ENCODE measurements around the gene COL6A1. TPM values are rescaled to one million over a fixed set of nuclear protein-coding genes. Genes with fewer than 3 reads are reported as not detected.

COL6A1 gene
- total and polyA plus RNA-seq, 2 donors (not counting 1 experiment from before 2014, with no cell fraction given): 645 to 1,137 TPM

DNA sequence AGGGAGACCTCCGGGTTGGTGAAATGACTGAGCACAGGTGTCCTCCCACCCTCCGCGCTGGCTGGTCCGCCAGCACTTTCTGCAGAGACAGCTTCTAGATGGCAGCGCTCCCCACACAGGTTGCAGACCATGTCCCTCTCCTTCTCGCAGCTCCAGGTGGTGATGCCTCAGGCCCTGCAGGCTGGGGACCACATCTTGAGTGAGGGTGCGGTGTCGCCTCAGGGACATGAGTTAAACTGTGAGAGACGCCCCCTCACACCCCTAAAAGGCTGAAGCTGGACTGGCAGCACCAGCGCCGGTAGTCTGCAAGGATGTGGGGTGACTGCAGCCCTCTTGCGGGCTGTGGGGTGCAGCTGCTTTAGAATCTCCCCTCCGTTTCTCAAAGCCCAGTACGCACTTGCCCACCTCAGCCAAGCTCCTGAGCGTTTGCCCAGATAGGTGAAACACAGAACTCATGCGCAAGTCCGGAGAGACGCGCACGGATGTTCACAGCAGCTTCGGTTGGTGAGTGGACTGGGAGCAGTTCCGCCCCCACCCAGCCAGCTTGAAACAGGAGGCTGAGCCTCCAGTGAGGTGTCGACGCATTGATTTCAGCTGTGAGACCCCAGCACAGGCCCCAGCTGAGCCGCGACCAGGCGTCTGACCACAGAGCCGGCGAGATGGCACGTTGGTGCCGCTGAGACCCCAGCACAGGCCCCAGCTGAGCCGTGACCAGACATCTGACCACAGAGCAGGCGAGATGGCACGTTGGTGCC is 28.6 kb downstream of the COL6A1 start:
- H3K4me1 ChIP-seq (ENCODE audit: control insufficient read depth, extremely low read depth, insufficient read depth, low read length): no peaks in the 10 kb centered on the region
- H3K9ac ChIP-seq (ENCODE audit: insufficient read depth, low read length): no peak overlapping the region
- no peak overlapping the region for H3K4me3 ChIP-seq (replicated peaks in 1 of 4; ENCODE audit: control extremely low read depth in 1 of 4, insufficient read depth in 1 of 4, low read depth in 3 of 4, low read length in 4 of 4)
- DNase-seq (ENCODE audit: low read depth in 2 of 2): no peak
- H2AFZ ChIP-seq (ENCODE audit: low read length): no peak overlapping the region
- H3K4me2 ChIP-seq (ENCODE audit: extremely low read depth, insufficient read depth, low read length): no peak overlapping the region
- H3K36me3 ChIP-seq (ENCODE audit: control insufficient read depth, insufficient read depth, low read length): no peaks in the 10 kb centered on the region
- TF ChIP-seq EZH2 (IDR thresholded peaks at IDR 0.05; ENCODE audit: low read length, missing control alignments): no peak
- TF ChIP-seq, protein P1, sequence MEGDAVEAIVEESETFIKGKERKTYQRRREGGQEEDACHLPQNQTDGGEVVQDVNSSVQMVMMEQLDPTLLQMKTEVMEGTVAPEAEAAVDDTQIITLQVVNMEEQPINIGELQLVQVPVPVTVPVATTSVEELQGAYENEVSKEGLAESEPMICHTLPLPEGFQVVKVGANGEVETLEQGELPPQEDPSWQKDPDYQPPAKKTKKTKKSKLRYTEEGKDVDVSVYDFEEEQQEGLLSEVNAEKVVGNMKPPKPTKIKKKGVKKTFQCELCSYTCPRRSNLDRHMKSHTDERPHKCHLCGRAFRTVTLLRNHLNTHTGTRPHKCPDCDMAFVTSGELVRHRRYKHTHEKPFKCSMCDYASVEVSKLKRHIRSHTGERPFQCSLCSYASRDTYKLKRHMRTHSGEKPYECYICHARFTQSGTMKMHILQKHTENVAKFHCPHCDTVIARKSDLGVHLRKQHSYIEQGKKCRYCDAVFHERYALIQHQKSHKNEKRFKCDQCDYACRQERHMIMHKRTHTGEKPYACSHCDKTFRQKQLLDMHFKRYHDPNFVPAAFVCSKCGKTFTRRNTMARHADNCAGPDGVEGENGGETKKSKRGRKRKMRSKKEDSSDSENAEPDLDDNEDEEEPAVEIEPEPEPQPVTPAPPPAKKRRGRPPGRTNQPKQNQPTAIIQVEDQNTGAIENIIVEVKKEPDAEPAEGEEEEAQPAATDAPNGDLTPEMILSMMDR (conservative IDR thresholded peaks at IDR 0.05 in 1 of 2, IDR thresholded peaks at IDR 0.05 in 1 of 2; ENCODE audit: low read depth in 1 of 2, low read length in 2 of 2): no peak
- no peaks in the 10 kb centered on the region for H4K20me1 ChIP-seq (ENCODE audit: control insufficient read depth, extremely low read depth, insufficient read depth, low read length)
- no peaks in the 10 kb centered on the region for H3K79me2 ChIP-seq (ENCODE audit: control insufficient read depth, insufficient read depth, low read length)
- no peak overlapping the region for H3K27ac ChIP-seq (ENCODE audit: insufficient read depth, low read length)
- H3K9me3 ChIP-seq (ENCODE audit: control insufficient read depth, insufficient read depth, low read depth, low read length): no peaks in the 10 kb centered on the region
- H3K27me3 ChIP-seq (ENCODE audit: control insufficient read depth, insufficient read depth, low read length): no peaks in the 10 kb centered on the region

DNA sequence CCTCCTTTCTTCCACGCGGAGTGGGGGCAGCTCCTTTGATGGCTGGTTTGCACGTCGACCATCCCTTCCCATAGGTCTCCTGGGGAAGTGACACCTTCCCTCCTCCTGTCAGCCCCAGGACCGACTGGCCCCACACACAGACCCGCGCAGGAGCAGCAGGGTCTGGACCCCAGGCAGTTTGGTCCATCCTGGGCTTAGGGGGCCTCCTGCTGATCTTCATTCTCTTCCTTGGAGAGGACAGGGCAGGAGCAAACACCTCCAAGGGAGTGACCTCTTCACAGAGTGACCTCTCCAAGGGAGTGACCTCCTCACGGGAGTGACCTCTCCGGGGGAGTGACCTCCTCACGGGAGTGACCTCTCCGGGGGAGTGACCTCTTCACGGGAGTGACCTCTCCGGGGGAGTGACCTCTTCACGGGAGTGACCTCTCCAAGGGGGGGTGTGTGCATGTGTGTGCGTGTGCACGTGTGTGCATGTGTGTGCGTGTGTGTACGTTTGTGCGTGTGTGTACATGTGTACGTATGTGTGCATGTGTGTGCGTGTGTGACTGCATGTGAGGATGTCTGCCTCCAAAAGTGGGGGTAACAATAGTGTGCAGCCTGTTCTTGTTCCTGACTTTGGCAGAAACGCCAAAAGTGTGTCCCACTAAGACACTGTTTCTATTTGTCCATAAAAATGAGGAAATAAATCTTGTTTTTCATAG is 29.8 kb downstream of the COL6A1 start:
- no peak overlapping the region for H2AFZ ChIP-seq (ENCODE audit: low read length)
- no peak overlapping the region for H3K4me3 ChIP-seq (replicated peaks in 1 of 4; ENCODE audit: control extremely low read depth in 1 of 4, insufficient read depth in 1 of 4, low read depth in 3 of 4, low read length in 4 of 4)
- no peaks in the 10 kb centered on the region for H4K20me1 ChIP-seq (ENCODE audit: control insufficient read depth, extremely low read depth, insufficient read depth, low read length)
- no peak overlapping the region for H3K9ac ChIP-seq (ENCODE audit: insufficient read depth, low read length)
- H3K4me2 ChIP-seq (ENCODE audit: extremely low read depth, insufficient read depth, low read length): no peak overlapping the region
- TF ChIP-seq EZH2 (IDR thresholded peaks at IDR 0.05; ENCODE audit: low read length, missing control alignments): no peak
- TF ChIP-seq, protein P1 (conservative IDR thresholded peaks at IDR 0.05 in 1 of 2, IDR thresholded peaks at IDR 0.05 in 1 of 2; ENCODE audit: low read depth in 1 of 2, low read length in 2 of 2): no peak
- no peak overlapping the region for H3K27ac ChIP-seq (ENCODE audit: insufficient read depth, low read length)
- no peaks in the 10 kb centered on the region for H3K79me2 ChIP-seq (ENCODE audit: control insufficient read depth, insufficient read depth, low read length)
- no peaks in the 10 kb centered on the region for H3K27me3 ChIP-seq (ENCODE audit: control insufficient read depth, insufficient read depth, low read length)
- no peaks in the 10 kb centered on the region for H3K36me3 ChIP-seq (ENCODE audit: control insufficient read depth, insufficient read depth, low read length)
- no peaks in the 10 kb centered on the region for H3K9me3 ChIP-seq (ENCODE audit: control insufficient read depth, insufficient read depth, low read depth, low read length)
- DNase-seq (ENCODE audit: low read depth in 2 of 2): no peak
- H3K4me1 ChIP-seq (ENCODE audit: control insufficient read depth, extremely low read depth, insufficient read depth, low read length): no peaks in the 10 kb centered on the region

DNA sequence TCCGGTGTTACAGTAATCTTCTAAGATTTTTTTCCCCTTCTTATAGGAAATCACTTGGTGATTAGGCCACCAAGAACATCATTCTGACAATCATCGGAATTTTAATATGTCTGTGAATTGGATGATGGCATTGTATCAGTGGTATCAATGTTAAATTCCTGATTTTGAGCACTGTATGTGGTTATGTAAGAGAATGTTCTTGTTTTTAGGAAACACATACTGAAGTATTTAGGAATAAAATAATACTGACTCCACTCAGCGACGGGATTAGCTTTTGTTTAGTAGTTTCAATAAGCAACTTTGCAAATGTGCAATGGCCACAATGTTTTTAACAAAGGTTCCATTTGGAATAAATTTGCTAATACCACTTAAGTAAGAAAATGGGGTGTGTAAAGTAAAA is 30.6 kb downstream of the COL6A1 start:
- no peak overlapping the region for H3K4me3 ChIP-seq (replicated peaks in 1 of 4; ENCODE audit: control extremely low read depth in 1 of 4, insufficient read depth in 1 of 4, low read depth in 3 of 4, low read length in 4 of 4)
- DNase-seq (ENCODE audit: low read depth in 2 of 2): no peak
- TF ChIP-seq EZH2 (IDR thresholded peaks at IDR 0.05; ENCODE audit: low read length, missing control alignments): no peak
- TF ChIP-seq, protein P1 (conservative IDR thresholded peaks at IDR 0.05 in 1 of 2, IDR thresholded peaks at IDR 0.05 in 1 of 2; ENCODE audit: low read depth in 1 of 2, low read length in 2 of 2): no peak
- no peaks in the 10 kb centered on the region for H4K20me1 ChIP-seq (ENCODE audit: control insufficient read depth, extremely low read depth, insufficient read depth, low read length)
- no peak overlapping the region for H2AFZ ChIP-seq (ENCODE audit: low read length)
- H3K79me2 ChIP-seq (ENCODE audit: control insufficient read depth, insufficient read depth, low read length): no peaks in the 10 kb centered on the region
- H3K36me3 ChIP-seq (ENCODE audit: control insufficient read depth, insufficient read depth, low read length): no peaks in the 10 kb centered on the region
- no peak overlapping the region for H3K9ac ChIP-seq (ENCODE audit: insufficient read depth, low read length)
- no peak overlapping the region for H3K4me2 ChIP-seq (ENCODE audit: extremely low read depth, insufficient read depth, low read length)
- no peaks in the 10 kb centered on the region for H3K4me1 ChIP-seq (ENCODE audit: control insufficient read depth, extremely low read depth, insufficient read depth, low read length)
- no peaks in the 10 kb centered on the region for H3K27me3 ChIP-seq (ENCODE audit: control insufficient read depth, insufficient read depth, low read length)
- no peaks in the 10 kb centered on the region for H3K9me3 ChIP-seq (ENCODE audit: control insufficient read depth, insufficient read depth, low read depth, low read length)
- H3K27ac ChIP-seq (ENCODE audit: insufficient read depth, low read length): no peak overlapping the region
